ENCODE data around the gene NTM. TPM values are rescaled to one million over a fixed set of nuclear protein-coding genes. Genes with fewer than 3 reads are reported as not detected.
"Not testable (repeated sequence)": the region's sequence is repeated elsewhere in the genome, so short reads cannot be mapped to it uniquely, and the experiment has no call there.

The NTM gene

DNA sequence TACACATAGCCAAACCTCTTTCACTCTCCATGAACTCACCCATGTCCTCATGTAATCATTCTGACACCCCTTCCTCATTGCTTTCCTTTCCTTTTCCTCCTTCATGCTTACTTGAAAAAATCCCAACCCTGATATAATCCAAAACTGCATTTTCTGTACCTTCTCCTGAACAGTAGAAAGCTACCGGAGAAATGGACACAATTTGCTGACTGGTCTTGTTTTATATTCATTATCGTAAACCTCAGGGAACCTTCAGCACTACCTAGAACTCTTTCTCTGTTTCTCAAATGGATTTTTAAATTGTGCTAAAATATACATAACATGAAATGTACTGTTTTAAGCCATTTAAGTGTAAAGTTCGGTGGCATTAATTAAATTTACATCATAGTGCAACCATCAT, 996.9 kb downstream of the NTM start:
- Histone ChIP-seq H4K5ac (ENCODE audit: low read length) (no peak overlapping the region), H3K56ac (ENCODE audit: low read length) (no peak overlapping the region), H3K4me1 (ENCODE audit: control insufficient read depth, low read depth, low read length) (no peaks in the 10 kb centered on the region), H3K79me2 (ENCODE audit: control insufficient read depth, insufficient read depth, low read length) (no peaks in the 10 kb centered on the region), H2AK5ac (ENCODE audit: low read length) (no peak overlapping the region), H4K8ac (ENCODE audit: low read depth, low read length) (no peak overlapping the region), H3K36me3 (ENCODE audit: control insufficient read depth, insufficient read depth, low read length) (no peaks in the 10 kb centered on the region), H3K23ac (ENCODE audit: low read length) (no peak overlapping the region), H3K4me2 (ENCODE audit: low read length) (no peak overlapping the region), H3K27me3 (ENCODE audit: insufficient read depth, low read length, poor library complexity) (no peaks in the 10 kb centered on the region), H3K4ac (ENCODE audit: low read depth, low read length) (no peak overlapping the region), H3K79me1 (ENCODE audit: low read length) (no peaks in the 10 kb centered on the region), H2BK15ac (replicated peaks; ENCODE audit: low read depth) (no peak overlapping the region), H3K18ac (ENCODE audit: low read length) (no peak overlapping the region), H3K27ac (ENCODE audit: low read depth, low read length) (no peak overlapping the region), H2BK120ac (ENCODE audit: low read depth, low read length) (no peak overlapping the region), H3K4me3 (ENCODE audit: low read length) (no peak overlapping the region), H2BK5ac (ENCODE audit: low read length) (no peak overlapping the region), H3K9ac (ENCODE audit: low read length) (no peak overlapping the region)
- DNase-seq, result no peak
- WGBS (ENCODE audit: extremely low coverage, insufficient coverage, low lambda C conversion rate), result no CpG with 5 or more reads among the region's 3 CpGs

DNA sequence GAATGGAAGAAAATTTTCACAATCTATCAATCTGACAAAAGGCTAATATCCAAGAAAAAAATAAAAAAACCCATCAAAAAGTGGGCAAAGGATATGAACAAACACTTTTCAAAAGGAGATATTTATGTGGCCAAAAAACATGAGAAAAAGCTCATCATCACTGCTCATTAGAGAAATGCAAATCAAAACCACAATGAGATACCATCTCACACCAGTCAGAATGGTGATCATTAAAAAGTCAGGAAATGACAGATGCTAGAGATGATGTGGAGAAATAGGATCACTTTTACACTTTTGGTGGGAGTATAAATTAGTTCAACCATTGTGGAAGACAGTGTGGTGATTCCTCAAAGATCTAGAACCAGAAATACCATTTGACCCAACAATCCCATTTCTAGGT, 999.7 kb downstream of the NTM start:
- H2AK5ac ChIP-seq (ENCODE audit: low read length); H2BK15ac ChIP-seq (replicated peaks; ENCODE audit: low read depth); H3K4ac ChIP-seq (ENCODE audit: low read depth, low read length); H3K9ac ChIP-seq (ENCODE audit: low read length); H2BK5ac ChIP-seq (ENCODE audit: low read length); H3K56ac ChIP-seq (ENCODE audit: low read length); H2BK120ac ChIP-seq (ENCODE audit: low read depth, low read length); H4K5ac ChIP-seq (ENCODE audit: low read length); H3K18ac ChIP-seq (ENCODE audit: low read length); H3K4me2 ChIP-seq (ENCODE audit: low read length); H4K8ac ChIP-seq (ENCODE audit: low read depth, low read length); H3K79me2 ChIP-seq (ENCODE audit: control insufficient read depth, insufficient read depth, low read length); H3K79me1 ChIP-seq (ENCODE audit: low read length); H3K27ac ChIP-seq (ENCODE audit: low read depth, low read length); H3K4me3 ChIP-seq (ENCODE audit: low read length); H3K4me1 ChIP-seq (ENCODE audit: control insufficient read depth, low read depth, low read length); H3K36me3 ChIP-seq (ENCODE audit: control insufficient read depth, insufficient read depth, low read length); DNase-seq; H3K27me3 ChIP-seq (ENCODE audit: insufficient read depth, low read length, poor library complexity); H3K23ac ChIP-seq (ENCODE audit: low read length): not testable (repeated sequence)

DNA sequence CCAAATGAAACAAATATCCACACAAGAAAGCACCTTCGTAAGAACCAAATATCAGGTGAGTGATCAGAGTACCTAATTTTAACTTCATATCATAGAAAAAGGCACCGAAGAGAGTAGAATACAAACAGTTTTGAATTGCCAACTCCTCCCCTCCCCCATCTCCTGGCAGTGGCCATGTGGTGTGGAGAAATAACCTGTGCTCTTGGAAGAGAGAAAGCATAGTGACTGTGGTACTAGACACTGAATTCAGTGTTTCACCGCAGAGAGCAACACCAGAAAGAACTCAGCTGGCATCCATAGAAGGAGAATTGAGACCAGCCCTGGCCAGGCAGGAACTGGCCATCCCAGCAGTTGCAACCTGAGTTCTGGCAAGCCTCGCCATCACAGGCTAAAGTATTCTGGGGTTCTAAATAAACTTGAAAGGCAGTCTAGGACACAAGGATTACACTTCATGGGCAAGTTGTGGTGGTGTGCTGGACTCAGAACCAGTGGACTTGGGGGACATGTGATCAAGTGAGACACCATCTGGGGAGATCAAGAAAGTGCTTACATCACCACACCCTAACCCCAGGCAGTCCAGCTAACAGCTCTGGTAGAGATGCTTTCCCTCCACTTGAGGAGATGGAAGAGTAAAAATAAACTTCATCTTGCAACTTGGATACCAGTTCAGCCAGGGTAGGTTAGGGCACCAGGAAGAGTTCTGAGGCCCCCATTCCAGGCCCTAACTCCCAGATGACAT, 1003.2 kb downstream of the NTM start:
- Histone ChIP-seq H3K27me3 (ENCODE audit: insufficient read depth, low read length, poor library complexity) (no peaks in the 10 kb centered on the region), H2BK5ac (ENCODE audit: low read length) (no peak overlapping the region), H3K4me3 (ENCODE audit: low read length) (no peak overlapping the region), H3K4me2 (ENCODE audit: low read length) (no peak overlapping the region), H3K79me1 (ENCODE audit: low read length) (no peaks in the 10 kb centered on the region), H3K18ac (ENCODE audit: low read length) (no peak overlapping the region), H3K79me2 (ENCODE audit: control insufficient read depth, insufficient read depth, low read length) (no peaks in the 10 kb centered on the region), H2BK15ac (replicated peaks; ENCODE audit: low read depth) (no peak overlapping the region), H3K4me1 (ENCODE audit: control insufficient read depth, low read depth, low read length) (no peaks in the 10 kb centered on the region), H2BK120ac (ENCODE audit: low read depth, low read length) (no peak overlapping the region), H4K8ac (ENCODE audit: low read depth, low read length) (no peak overlapping the region), H3K23ac (ENCODE audit: low read length) (no peak overlapping the region), H3K36me3 (ENCODE audit: control insufficient read depth, insufficient read depth, low read length) (no peaks in the 10 kb centered on the region), H3K27ac (ENCODE audit: low read depth, low read length) (no peak overlapping the region), H3K4ac (ENCODE audit: low read depth, low read length) (no peak overlapping the region), H3K9ac (ENCODE audit: low read length) (no peak overlapping the region), H4K5ac (ENCODE audit: low read length) (no peak overlapping the region), H2AK5ac (ENCODE audit: low read length) (no peak overlapping the region), H3K56ac (ENCODE audit: low read length) (no peak overlapping the region)
- no CpG with 5 or more reads among the region's 4 CpGs for WGBS (ENCODE audit: extremely low coverage, insufficient coverage, low lambda C conversion rate)
- DNase-seq, result no peak

DNA sequence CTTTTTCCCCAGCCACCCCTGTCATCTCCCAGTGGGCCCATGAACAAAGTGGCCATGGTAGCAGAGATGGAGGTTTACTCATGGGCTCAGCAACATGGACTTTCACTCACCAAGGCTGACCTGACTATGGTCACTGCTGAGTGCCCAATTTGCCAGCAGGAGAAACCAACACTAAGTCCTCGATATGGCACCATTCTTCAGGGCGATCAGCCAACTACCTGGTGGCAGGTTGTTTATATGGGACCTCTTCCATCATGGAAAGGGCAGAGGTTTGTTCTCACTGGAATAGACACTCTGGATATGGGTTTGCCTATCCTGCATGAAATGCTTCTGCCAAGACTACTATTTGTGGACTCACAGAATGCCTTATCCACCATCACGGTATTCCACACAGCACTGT, 1009.1 kb downstream of the NTM start:
- Histone ChIP-seq H2AK5ac (ENCODE audit: low read length) (no peak overlapping the region), H3K79me2 (ENCODE audit: control insufficient read depth, insufficient read depth, low read length) (no peaks in the 10 kb centered on the region), H2BK15ac (replicated peaks; ENCODE audit: low read depth) (no peak overlapping the region), H3K36me3 (ENCODE audit: control insufficient read depth, insufficient read depth, low read length) (no peaks in the 10 kb centered on the region), H3K18ac (ENCODE audit: low read length) (no peak overlapping the region), H2BK5ac (ENCODE audit: low read length) (no peak overlapping the region), H3K4ac (ENCODE audit: low read depth, low read length) (no peak overlapping the region), H3K23ac (ENCODE audit: low read length) (no peak overlapping the region), H3K4me2 (ENCODE audit: low read length) (no peak overlapping the region), H2BK120ac (ENCODE audit: low read depth, low read length) (no peak overlapping the region), H3K4me1 (ENCODE audit: control insufficient read depth, low read depth, low read length) (no peaks in the 10 kb centered on the region), H3K56ac (ENCODE audit: low read length) (no peak overlapping the region), H3K27me3 (ENCODE audit: insufficient read depth, low read length, poor library complexity) (no peaks in the 10 kb centered on the region), H4K8ac (ENCODE audit: low read depth, low read length) (no peak overlapping the region), H3K4me3 (ENCODE audit: low read length) (no peak overlapping the region), H3K79me1 (ENCODE audit: low read length) (no peaks in the 10 kb centered on the region), H4K5ac (ENCODE audit: low read length) (no peak overlapping the region), H3K27ac (ENCODE audit: low read depth, low read length) (no peak overlapping the region), H3K9ac (ENCODE audit: low read length) (no peak overlapping the region)
- WGBS (ENCODE audit: extremely low coverage, insufficient coverage, low lambda C conversion rate), result no CpG with 5 or more reads among the region's 3 CpGs
- no peak for DNase-seq

Small RNAs within 50 kb of the gene (small RNA-seq; reads per million reads assigned to genes)
- not detected for gene RNU6ATAC12P (ENCODE audit: insufficient read depth)

Measured in mesendoderm (in vitro differentiated cells).